Limb (tissue), 2 donors: Measurements from ENCODE around the gene FAM3B.

Experiments used
- DNase-seq, 2 donors: peaks; one replicate each; pipeline ENCODE4 v3.0.0-alpha.2; 2016; ENCODE audit errors: extremely low spot score in 2 of 2

FAM3B gene

DNA sequence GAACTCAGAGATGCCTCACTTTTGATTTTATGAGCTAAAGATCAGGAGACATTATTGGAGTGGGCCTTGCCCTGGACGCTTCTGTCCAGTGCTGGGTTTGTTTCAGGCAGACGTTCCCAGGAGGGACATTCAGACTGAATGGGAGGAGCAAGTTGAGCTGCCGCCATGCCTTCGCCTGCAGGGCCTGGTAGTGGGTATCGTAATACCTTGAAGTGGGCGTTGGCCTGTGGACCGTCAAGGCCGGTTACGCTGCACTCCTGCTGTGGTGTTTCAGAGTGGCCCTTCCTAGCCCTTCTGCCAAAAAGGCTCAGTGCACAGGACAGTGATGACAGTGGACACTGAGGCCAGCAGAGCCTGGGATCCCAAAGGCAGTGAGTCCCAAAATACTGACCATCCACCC lies 1.6 kb downstream of the FAM3B start:
- no peak for DNase-seq

DNA sequence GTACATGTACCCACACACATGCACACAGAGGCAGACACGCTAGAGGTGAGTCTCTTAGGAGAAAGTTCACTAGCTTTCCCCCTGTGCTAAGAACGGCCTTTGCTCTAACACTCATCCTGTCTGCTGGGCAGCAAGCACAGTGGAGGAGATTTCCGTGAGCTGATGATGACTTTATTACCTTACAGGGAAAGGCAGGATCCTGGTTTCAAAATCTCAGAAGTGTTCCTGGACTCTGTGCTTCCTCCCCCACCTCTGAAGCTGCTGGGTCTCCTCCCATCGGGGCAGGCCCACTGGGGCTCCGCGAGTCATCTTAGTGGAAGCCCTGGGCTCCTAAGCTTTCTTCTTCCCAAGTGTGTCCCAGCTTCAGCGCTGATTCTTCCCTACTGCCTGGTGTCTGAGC lies 2.7 kb downstream of the FAM3B start:
- DNase-seq = no peak

DNA sequence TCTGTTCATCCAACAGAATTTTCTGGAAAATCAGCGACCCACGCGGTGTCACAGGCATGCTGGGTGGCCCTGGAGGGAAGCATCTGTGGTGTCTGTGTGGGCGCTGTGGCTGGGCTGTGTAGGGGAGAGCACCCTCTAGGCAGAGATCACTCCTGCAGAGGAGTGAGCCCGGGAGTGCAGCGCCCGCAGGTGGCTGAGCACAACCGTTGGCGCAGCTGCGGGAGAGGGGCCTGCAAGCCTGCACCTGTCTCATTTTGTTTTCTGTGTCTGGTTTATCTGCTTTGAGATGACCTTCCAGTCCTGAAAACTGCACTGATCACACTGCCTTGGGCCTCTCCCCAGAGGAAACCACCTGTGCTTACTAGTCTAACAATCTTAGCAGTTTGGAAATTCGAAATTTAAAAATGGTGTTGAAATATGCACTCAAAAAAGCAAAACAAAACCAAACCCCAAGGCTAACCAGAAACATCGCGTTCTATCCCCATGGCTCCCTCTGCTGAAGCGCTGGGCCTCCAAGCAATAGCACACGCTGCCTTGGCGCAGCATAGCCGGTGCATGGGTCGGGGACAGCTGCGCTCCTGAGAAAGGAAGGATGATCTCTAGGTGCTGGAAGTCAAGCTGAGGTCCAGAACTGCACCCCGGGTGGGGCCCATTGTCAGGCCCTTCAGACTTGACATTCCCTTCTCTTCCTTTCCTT lies 4.8 kb downstream of the FAM3B start:
- no peak for DNase-seq

DNA sequence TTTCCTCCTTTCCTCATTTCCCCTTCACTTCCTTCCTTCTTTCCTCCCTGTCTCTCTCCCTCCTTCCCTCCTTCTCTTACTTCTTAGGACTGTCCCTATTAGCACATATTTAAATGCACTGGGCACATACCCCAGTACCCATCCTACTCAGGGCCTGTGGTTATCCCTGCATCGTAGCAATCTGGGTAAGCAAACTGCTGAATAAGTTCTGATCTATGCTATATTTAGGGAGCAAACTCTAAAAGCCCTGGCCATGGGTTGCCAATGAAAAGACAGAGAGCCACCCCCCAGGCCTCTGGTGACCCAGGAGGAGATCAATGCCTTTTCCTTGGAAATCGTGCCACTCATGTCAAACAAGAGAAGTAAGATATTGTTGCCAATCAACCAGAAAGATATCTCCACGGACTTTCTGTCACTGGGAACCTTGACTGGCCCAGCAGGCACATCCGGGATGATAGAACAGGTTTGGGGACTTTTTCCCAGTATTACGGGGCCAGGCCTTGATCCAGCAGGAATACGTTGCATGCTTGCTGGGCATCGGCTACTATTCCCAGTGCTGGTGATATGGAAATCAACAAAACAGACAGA lies 5.4 kb downstream of the FAM3B start:
- no peak for DNase-seq

DNA sequence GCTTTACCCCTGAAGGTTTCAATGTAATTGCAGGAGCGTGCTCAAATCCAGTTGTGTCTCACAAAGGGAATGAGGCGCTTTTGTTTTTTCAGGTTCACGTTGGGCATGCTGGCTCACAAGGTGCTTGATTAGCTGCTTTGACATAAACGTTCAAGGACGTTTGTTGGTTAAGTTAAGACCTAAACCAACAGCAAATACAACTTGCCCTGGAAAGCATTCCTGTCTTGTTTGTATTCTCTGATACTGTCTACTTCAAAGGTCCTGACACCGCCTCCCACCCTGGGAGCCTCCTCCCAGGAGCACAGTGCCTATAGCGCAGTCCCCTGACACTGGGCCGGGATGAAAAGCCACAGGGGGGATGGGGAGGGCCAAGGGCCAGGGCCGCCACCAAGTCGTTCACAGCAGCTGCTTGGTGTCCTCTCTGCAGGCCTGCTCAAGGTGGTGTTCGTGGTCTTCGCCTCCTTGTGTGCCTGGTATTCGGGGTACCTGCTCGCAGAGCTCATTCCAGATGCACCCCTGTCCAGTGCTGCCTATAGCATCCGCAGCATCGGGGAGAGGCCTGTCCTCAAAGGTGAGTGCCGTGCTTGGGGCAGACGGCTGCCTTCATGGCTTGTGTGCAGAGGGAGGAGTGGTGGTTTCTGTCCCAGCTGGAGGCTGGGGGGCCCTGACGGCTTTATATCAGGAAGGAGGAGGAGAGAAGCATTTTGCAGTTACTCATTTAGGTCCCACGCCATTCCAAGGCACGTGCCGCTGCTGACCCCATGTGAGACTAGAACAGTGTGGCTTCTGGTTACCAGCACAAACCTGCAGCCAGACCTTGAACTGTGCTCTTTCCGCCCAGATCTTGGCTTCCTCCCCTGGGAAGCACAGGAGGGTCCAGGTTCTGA lies 6.1 kb downstream of the FAM3B start:
- no peak for DNase-seq

DNA sequence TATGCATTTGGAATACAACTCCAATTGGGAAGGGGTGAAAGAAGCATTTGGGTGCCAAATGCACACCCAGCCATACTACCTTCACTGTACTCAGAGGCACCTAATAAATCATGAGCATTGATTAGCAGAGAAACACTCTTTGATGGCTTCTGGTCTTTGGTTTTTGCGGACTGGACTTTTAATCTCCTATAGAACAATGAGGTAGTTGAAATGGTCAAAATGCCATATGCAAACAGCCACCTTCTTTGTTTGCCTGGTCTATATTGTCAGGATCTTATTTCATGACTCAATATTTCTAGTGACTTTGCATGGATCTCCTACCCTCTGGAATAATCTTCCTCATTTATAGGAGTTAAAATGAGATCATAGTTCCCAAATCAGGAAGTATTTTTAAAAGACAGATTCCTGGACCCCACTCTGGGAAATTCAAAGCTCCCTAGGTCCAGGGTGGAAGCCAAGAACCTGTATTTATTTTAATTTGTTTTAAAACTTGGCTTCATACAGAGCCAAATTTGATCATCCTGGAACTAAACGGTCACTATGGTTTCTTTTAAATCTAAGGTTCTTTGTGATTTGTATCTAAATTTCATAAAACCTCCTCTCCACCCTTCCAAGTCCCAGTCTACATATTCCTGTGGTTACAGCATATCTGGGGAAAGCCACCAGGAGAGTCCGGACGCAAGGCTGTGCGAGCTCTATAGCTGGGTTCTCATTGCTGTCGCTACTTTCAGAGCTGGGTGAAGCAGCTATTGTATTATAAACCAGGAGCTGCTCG lies 8.7 kb downstream of the FAM3B start:
- DNase-seq = peak in 1 of 2 donors; percentile 43

DNA sequence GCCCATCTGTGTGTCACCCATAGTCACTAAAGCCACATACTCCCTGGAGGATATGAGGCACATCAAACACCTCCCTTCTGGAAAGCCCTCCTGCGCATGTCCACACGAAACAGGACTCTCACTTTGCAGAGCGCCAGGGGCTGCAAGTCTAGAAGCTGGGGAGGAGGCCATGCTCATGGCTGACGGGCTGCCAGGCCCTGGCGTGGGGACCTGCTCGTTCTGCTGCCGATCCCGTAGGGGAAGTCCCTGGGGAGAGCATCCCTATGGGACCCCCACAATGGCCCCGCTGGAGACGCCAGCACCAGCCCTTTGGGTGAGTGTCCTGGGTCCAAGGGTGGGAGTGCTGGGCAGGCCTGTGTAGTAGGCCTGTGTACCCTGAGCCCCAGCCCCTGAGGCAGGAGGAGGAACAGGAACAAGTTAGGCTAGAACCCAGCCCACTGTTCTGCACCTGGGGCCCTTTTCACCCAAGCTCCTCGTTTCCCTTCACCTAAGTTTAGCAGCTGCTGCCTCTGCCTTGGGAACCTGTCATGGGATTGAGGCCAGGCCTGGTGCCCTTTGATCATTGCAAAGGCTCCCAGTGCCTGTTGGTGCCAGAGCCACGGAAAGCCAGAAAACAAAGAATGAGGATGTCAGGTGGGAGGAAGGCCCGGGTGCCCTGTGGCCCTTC lies 9.9 kb downstream of the FAM3B start:
- no peak for DNase-seq

DNA sequence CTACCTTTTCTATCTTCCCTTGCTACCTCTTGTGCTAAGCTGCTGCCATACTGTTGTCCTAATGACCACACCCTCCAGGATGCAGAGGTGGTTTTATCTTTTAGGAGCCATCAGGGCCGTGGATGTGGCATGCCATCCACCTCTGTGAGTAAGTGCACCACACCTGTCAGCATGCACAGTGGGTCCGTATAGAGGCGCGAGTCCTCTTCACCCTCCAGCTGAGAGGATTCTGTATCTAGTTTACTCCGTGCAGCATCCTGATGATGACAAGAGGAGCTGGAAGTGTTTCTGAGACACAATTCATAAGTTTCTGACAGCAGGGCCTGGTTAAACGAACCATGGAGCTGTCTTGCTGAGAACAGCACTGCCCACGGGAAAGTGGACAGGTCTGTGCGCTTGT lies 11.2 kb downstream of the FAM3B start:
- DNase-seq = no peak

DNA sequence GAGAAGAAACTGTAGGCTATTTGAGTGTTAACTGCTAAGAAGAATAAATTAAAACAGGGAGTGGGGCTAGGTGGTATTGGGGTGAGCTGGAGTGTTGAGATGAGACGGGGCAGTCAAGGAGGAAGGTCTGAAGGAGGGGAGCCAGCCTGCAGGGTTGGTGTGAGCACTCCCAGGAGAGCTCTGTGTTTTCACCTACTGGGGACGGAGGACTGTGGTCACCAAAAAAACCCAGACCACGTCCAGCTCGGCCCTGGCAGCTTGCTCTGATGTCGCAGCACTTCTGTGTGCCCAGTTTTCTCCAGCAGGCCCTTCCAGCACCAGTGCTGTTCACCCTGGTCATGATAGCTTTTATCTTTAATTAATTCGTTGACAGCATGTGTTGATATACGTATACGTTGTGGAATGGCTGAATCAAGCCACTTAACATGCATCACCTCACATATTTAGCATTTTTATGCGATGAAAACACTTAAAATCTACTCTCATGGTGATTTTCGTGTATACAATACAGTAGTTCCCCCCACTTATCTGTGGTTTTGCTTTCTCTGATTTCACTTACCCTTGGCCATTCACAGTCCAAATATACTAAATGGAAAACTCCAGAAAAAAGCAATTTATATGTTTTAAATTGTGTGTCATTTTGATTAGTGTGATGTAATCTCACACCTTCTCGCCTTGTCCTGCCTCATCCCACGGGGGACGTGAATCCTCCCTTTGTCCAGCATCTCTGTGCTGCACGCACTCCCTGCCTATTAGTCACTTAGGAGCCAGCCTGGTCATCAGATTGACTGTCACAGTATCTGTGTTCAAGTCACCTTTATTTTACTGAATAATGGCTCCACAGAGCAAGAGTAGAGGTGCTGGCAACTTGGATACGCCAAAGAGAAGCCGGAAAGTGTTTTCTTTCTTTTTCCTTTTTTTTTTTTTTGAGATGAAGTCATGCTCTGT lies 12.3 kb downstream of the FAM3B start:
- no peak for DNase-seq

DNA sequence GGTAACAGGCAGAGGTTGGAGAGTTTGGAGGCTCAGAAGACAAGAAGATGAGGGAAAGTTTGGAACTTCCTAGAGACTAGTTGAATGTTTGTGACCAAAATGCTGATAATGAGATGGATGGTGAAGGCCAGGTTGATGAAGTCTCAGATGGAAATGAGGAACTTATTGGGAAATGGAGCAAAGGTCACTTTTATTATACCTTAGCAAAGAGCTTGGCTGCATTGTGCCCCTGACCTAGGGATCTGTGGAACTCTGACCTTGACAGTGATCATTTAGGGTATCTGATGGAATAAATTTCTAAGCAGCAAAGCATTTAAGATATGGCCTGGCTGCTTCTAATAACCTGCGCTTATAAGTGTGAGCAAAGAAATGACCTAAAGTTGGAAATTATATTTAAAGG lies 17.2 kb downstream of the FAM3B start:
- DNase-seq = no peak

DNA sequence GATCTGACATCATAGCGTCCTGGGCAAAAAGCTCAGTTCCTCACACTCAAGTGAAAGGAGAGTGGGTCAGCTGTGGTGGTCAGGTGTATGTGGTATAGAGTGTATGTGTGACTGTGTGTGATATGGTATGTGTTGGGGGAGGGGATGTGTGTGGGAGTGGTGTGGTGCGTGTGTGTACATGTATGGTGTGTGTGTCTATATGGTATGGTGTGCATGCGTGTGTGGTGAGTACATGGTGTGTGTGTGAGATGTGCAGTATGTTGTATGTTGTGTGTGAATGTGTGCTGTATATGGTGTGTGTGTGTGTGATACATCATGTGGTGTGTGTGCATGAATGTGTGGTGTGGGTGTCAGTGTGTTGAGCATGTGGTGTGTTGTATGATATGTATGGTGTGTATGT lies 20.9 kb downstream of the FAM3B start:
- DNase-seq = no peak

DNA sequence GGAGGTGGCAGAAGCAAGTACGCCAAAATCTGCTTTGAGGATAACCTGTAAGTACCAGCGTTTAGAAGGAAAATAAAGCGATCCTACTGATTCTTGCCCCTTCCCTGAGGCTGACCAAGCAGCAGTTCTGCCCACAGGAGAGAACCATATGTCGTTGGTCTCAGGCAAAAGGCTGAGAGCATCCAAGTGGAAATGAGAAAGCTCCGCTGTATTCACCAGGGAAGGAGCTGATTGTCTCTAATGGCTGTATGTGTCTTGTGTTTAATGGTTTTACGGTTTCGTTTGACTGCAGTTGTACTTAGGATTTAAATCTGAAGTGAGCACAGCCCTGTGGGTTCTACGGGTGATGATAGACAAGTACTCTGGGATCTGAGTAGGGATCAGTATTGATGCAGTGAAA lies 21.9 kb downstream of the FAM3B start:
- DNase-seq = no peak

DNA sequence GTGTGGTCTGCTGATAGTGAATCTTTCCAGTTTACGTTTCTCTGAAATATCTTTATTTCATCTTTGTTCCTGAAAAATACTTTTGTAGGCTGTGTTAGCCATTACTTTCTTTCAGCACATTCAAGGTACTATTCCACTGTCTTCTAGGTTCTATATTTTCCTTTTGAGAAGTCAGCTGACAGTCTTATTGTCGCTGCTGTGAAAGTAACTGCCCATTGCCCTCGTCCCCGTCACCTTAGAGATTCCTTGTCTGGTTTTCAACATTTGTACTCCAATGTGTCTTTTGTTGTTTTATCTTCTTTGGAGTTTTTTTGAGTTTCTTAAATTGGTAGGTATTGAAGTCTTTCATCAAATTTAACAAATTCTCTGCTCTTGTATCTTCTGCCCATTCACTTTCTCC lies 25.4 kb downstream of the FAM3B start:
- no peak for DNase-seq

DNA sequence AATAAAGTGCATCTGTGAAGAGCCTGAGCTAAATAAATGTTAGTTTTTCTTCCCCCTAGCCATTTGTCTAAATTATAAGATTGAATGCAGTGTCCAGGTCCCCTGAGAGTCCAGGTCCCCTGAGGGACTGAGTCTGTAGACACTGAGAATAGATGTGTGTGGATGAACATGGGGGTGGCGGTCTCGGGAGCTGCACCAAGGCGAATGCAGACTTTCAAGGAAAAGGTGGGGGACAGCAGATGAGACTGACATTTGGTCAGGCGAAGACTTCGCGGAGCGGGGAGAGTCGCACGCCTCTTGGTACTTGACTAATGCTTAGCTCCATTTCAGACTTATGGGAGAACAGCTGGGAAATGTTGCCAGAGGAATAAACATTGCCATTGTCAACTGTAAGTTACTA lies 27.5 kb downstream of the FAM3B start:
- no peak for DNase-seq

DNA sequence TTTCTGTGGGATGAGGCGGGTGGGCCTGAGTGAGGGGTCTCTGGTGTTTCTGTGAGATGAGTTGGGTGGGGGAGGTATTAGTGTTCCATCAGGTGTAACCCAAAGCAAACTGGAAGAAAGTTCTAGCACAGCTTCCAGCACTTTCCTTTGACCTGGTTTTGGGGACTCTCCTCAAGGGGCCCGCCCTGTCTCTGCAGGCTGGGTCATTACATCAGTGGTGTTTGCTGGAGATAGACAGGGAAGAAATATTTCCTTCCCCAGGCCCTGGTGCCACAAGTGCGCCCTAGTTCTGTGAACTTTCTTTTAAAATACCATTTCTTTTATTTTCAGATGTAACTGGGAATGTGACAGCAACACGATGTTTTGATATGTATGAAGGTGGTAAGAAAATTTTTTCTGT lies 28.8 kb downstream of the FAM3B start:
- no peak for DNase-seq

DNA sequence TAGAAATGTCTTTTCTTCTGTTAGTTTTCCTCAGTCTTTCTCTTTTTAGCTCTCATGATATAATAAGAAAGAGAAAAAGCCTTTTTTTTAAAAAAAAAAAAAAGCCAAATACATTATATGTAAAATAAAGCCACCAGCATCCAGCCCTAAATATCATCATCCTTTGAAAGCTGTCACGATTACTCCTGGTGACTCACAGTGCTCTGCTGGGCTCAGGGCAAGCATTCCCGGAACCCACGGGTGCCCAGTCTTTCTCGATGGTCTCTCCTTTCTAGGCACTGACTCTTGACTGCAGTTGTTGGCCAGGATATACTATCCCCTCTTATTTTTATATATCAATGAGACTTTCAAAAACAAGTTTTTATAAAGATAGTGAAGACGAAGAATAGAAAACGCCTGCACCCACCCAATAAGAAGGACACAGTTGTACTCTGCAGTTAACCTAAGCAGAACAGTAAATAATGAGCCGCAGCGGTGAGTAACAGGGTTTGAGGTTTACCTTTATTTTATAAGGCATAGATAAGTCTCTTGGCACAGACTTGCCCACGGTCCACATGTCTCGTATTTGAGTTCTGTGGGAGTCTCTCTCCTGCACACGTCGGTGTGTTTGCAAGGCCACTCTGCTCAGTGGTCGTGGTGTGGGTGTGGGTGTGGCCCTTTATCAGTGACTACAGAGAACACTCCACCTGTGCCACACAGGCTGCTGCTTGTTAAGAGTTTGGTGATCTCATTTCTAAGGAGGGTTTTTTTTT lies 29.5 kb downstream of the FAM3B start:
- DNase-seq = no peak

DNA sequence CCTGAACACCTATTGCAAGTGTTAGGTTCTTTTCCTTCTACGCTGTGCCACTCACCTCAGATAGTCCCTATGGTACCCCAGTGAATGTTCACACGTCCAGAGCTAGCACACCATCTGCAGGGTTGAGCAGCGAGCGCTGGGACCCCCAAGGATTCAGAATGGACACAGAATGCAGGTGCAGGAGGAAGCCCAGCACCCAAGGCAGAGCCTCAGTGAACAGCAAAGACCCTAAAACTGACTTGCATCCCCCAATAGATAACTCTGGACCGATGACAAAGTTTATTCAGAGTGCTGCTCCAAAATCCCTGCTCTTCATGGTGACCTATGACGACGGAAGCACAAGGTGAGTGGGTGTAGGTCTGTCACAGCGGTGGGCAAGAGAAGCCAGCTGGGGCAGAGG lies 30.2 kb downstream of the FAM3B start:
- DNase-seq = no peak

DNA sequence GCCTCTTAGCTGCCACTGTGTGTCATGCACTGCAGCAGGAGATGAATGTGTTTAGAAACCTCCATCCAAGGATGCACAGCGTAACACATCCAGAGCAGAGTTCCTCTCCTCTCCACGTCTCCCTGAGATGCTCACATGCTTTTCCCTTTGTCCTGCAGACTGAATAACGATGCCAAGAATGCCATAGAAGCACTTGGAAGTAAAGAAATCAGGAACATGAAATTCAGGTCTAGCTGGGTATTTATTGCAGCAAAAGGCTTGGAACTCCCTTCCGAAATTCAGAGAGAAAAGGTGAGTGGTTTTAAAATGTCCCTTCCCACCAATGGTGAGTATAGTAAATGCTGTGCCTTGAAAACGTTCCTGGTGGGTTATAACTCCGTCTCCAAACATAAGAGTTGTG lies 31.8 kb downstream of the FAM3B start:
- DNase-seq = no peak

DNA sequence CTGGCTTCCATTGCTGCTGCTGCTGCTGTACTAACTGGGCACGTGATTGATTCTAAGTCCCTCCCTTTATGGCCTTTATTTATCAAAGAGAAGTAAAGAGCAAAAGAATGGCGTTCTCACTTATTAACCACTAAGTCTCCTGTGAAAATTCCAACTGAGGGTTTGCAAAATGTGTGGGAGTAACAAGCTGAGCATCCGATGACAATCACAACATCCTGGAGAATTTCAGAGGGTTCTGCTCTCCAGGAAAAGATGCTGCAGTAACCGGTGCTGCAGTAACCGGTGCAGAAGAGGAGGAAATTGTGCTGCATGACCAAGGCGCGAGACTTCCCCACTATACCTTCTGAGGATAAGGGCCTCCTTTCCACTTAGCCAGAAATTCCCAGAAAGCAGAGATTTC lies 32.5 kb downstream of the FAM3B start:
- DNase-seq = no peak
